ACHN (cell line): ENCODE results near the gene ZNF526.

ENCODE experiments used
- DNase-seq: peaks from one replicate; pipeline ENCODE4 v3.0.0-alpha.2; 2015
- in situ Hi-C: cut with HindIII; loops from 2 replicates; pipeline ENCODE4 v1.10.0; 2017; ENCODE audit warnings: low sequenced_read_pairs, low pct_ligation_motif_present, low pct_unique_long_range_greater_than_20kb

ZNF526 gene

GRCh38 chr19:42242069-42242511 is 22.0 kb downstream of the ZNF526 start:
- DNase-seq = no peak
- in situ Hi-C loops = no loop called here

- peak; percentile 98 for DNase-seq
- in situ Hi-C loops = no loop called here
Measured at GRCh38 chr19:42242512-42243409, 22.6 kb downstream of the ZNF526 start, which contains the start of gene GSK3A. TSS of gene GSK3A (minus strand) at chr19:42242602. CDS start at chr19:42242465, 137 bp downstream.

- in situ Hi-C loops = no loop called here
- peak; percentile 93 for DNase-seq
Measured at GRCh38 chr19:42244347-42245220, 24.5 kb downstream of the ZNF526 start.

GRCh38 chr19:42245231-42245630 is 25.1 kb downstream of the ZNF526 start:
- DNase-seq = no peak
- in situ Hi-C loops = no loop called here

- DNase-seq = peak; percentile 64
- in situ Hi-C loops = no loop called here
Measured at GRCh38 chr19:42246143-42246921, 26.2 kb downstream of the ZNF526 start.

GRCh38 chr19:42246922-42247639 is 27.0 kb downstream of the ZNF526 start:
- no peak for DNase-seq
- in situ Hi-C loops = no loop called here

- in situ Hi-C loops = no loop called here
- DNase-seq = no peak
Measured at GRCh38 chr19:42247640-42248199, 27.6 kb downstream of the ZNF526 start.

- DNase-seq = no peak
- in situ Hi-C loops = no loop called here
Measured at GRCh38 chr19:42248270-42249148, 28.4 kb downstream of the ZNF526 start.

GRCh38 chr19:42249149-42249750 is 29.1 kb downstream of the ZNF526 start:
- DNase-seq = no peak
- in situ Hi-C loops = no loop called here

- in situ Hi-C loops = no loop called here
Measured at GRCh38 chr19:42249769-42250168, 29.7 kb downstream of the ZNF526 start.

GRCh38 chr19:42250183-42250665 is 30.1 kb downstream of the ZNF526 start:
- DNase-seq = no peak
- in situ Hi-C loops = no loop called here

More at GRCh38 chr19:42249769-42250168, 29.7 kb downstream of the ZNF526 start:
- no peak for DNase-seq

- no peak for DNase-seq
- in situ Hi-C loops = no loop called here
Measured at GRCh38 chr19:42250666-42251531, 30.8 kb downstream of the ZNF526 start.

- in situ Hi-C loops = no loop called here
- no peak for DNase-seq
Measured at GRCh38 chr19:42251572-42252358, 31.7 kb downstream of the ZNF526 start.

- in situ Hi-C loops = no loop called here
- DNase-seq = no peak
Measured at GRCh38 chr19:42252365-42253244, 32.5 kb downstream of the ZNF526 start.
